ENCODE data around the gene STK32A.
"Not testable (repeated sequence)": the region's sequence is repeated elsewhere in the genome, so short reads cannot be mapped to it uniquely, and the experiment has no call there.

STK32A gene

GRCh38 chr5:147344861-147345260 lies 110.0 kb downstream of the STK32A start:
- Mint-ChIP-seq H3K27ac (no peak overlapping the region), H3K4me3 (no peak overlapping the region), H3K9me3 (no peaks in the 10 kb centered on the region), H3K4me1 (no peaks in the 10 kb centered on the region), H3K27me3 (no peaks in the 10 kb centered on the region), H3K36me3 (no peaks in the 10 kb centered on the region)
- ATAC-seq (ENCODE audit: low read depth) (no peak), DNase-seq (ENCODE audit: low spot score in 2 of 2) (no peak)

- no peaks in the 10 kb centered on the region for H3K4me1 Mint-ChIP-seq
- no peak for ATAC-seq (ENCODE audit: low read depth)
- no peak for DNase-seq (ENCODE audit: low spot score in 2 of 2)
- no peak overlapping the region for H3K27ac Mint-ChIP-seq
- H3K36me3 Mint-ChIP-seq = no peaks in the 10 kb centered on the region
- H3K4me3 Mint-ChIP-seq = no peak overlapping the region
- no peaks in the 10 kb centered on the region for H3K9me3 Mint-ChIP-seq
- no peaks in the 10 kb centered on the region for H3K27me3 Mint-ChIP-seq
Measured at GRCh38 chr5:147346006-147346561, 111.3 kb downstream of the STK32A start.

GRCh38 chr5:147348046-147348445 lies 113.2 kb downstream of the STK32A start:
- Mint-ChIP-seq H3K9me3 (no peaks in the 10 kb centered on the region), H3K4me3 (no peak overlapping the region), H3K27ac (no peak overlapping the region), H3K36me3 (no peaks in the 10 kb centered on the region), H3K4me1 (no peaks in the 10 kb centered on the region), H3K27me3 (no peaks in the 10 kb centered on the region)
- DNase-seq (ENCODE audit: low spot score in 2 of 2) (no peak), ATAC-seq (ENCODE audit: low read depth) (no peak)

GRCh38 chr5:147348451-147348850 lies 113.6 kb downstream of the STK32A start:
- H3K27me3 Mint-ChIP-seq = no peaks in the 10 kb centered on the region
- no peak overlapping the region for H3K27ac Mint-ChIP-seq
- no peak overlapping the region for H3K4me3 Mint-ChIP-seq
- no peaks in the 10 kb centered on the region for H3K9me3 Mint-ChIP-seq
- DNase-seq (ENCODE audit: low spot score in 2 of 2) = no peak
- H3K36me3 Mint-ChIP-seq = no peaks in the 10 kb centered on the region
- ATAC-seq (ENCODE audit: low read depth) = no peak
- no peaks in the 10 kb centered on the region for H3K4me1 Mint-ChIP-seq

GRCh38 chr5:147349241-147349640 lies 114.4 kb downstream of the STK32A start:
- no peak overlapping the region for H3K27ac Mint-ChIP-seq
- no peak overlapping the region for H3K4me3 Mint-ChIP-seq
- H3K4me1 Mint-ChIP-seq = no peaks in the 10 kb centered on the region
- DNase-seq (ENCODE audit: low spot score in 2 of 2) (no peak), ATAC-seq (ENCODE audit: low read depth) (no peak)
- H3K27me3 Mint-ChIP-seq = no peaks in the 10 kb centered on the region
- no peaks in the 10 kb centered on the region for H3K36me3 Mint-ChIP-seq
- H3K9me3 Mint-ChIP-seq = no peaks in the 10 kb centered on the region

- Mint-ChIP-seq H3K27me3 (no peaks in the 10 kb centered on the region), H3K9me3 (peaks cover under 1% of the 10 kb centered on the region), H3K4me1 (no peaks in the 10 kb centered on the region), H3K4me3 (no peak overlapping the region), H3K27ac (no peak overlapping the region), H3K36me3 (no peaks in the 10 kb centered on the region)
- DNase-seq (ENCODE audit: low spot score in 2 of 2) = no peak
- ATAC-seq (ENCODE audit: low read depth) = no peak
Measured at GRCh38 chr5:147359101-147359500, 124.3 kb downstream of the STK32A start.

GRCh38 chr5:147359581-147359980 lies 124.8 kb downstream of the STK32A start:
- no peak for DNase-seq (ENCODE audit: low spot score in 2 of 2)
- Mint-ChIP-seq H3K4me3 (no peak overlapping the region), H3K36me3 (no peaks in the 10 kb centered on the region), H3K4me1 (no peaks in the 10 kb centered on the region), H3K27me3 (no peaks in the 10 kb centered on the region), H3K9me3 (peaks cover 3% of the 10 kb centered on the region), H3K27ac (no peak overlapping the region)
- ATAC-seq (ENCODE audit: low read depth) = no peak

GRCh38 chr5:147360816-147361215 lies 126.0 kb downstream of the STK32A start:
- Mint-ChIP-seq H3K27me3 (no peaks in the 10 kb centered on the region), H3K27ac (no peak overlapping the region), H3K4me1 (no peaks in the 10 kb centered on the region), H3K4me3 (no peak overlapping the region), H3K9me3 (peaks cover 4% of the 10 kb centered on the region), H3K36me3 (no peaks in the 10 kb centered on the region)
- ATAC-seq (ENCODE audit: low read depth) = no peak
- DNase-seq (ENCODE audit: low spot score in 2 of 2) = no peak

- Mint-ChIP-seq H3K9me3 (peaks cover 4% of the 10 kb centered on the region), H3K27me3 (no peaks in the 10 kb centered on the region), H3K4me1 (no peaks in the 10 kb centered on the region), H3K27ac (no peak overlapping the region), H3K36me3 (no peaks in the 10 kb centered on the region), H3K4me3 (no peak overlapping the region)
- no peak for ATAC-seq (ENCODE audit: low read depth)
- DNase-seq (ENCODE audit: low spot score in 2 of 2) = no peak
Measured at GRCh38 chr5:147361441-147362175, 126.8 kb downstream of the STK32A start.

GRCh38 chr5:147367381-147367780 lies 132.6 kb downstream of the STK32A start:
- H3K36me3 Mint-ChIP-seq; DNase-seq (ENCODE audit: low spot score in 2 of 2); H3K4me3 Mint-ChIP-seq; H3K9me3 Mint-ChIP-seq; H3K27me3 Mint-ChIP-seq; H3K27ac Mint-ChIP-seq; H3K4me1 Mint-ChIP-seq; ATAC-seq (ENCODE audit: low read depth): not testable (repeated sequence)

- Mint-ChIP-seq H3K4me3 (no peak overlapping the region), H3K27ac (no peak overlapping the region), H3K36me3 (no peaks in the 10 kb centered on the region), H3K4me1 (no peaks in the 10 kb centered on the region), H3K27me3 (no peaks in the 10 kb centered on the region), H3K9me3 (peaks cover 3% of the 10 kb centered on the region)
- DNase-seq (ENCODE audit: low spot score in 2 of 2) (no peak), ATAC-seq (ENCODE audit: low read depth) (no peak)
Measured at GRCh38 chr5:147369742-147370374, 135.0 kb downstream of the STK32A start.

- ATAC-seq (ENCODE audit: low read depth) = no peak
- H3K9me3 Mint-ChIP-seq = peaks cover 2% of the 10 kb centered on the region
- no peaks in the 10 kb centered on the region for H3K36me3 Mint-ChIP-seq
- H3K4me1 Mint-ChIP-seq = no peaks in the 10 kb centered on the region
- H3K4me3 Mint-ChIP-seq = no peak overlapping the region
- no peak overlapping the region for H3K27ac Mint-ChIP-seq
- H3K27me3 Mint-ChIP-seq = no peaks in the 10 kb centered on the region
- DNase-seq (ENCODE audit: low spot score in 2 of 2) = no peak
Measured at GRCh38 chr5:147371290-147371689, 136.5 kb downstream of the STK32A start.

GRCh38 chr5:147372191-147372590 lies 137.4 kb downstream of the STK32A start:
- Mint-ChIP-seq H3K27ac (no peak overlapping the region), H3K27me3 (no peaks in the 10 kb centered on the region), H3K4me1 (no peaks in the 10 kb centered on the region), H3K9me3 (peaks cover 2% of the 10 kb centered on the region), H3K36me3 (no peaks in the 10 kb centered on the region), H3K4me3 (no peak overlapping the region)
- ATAC-seq (ENCODE audit: low read depth) = no peak
- DNase-seq (ENCODE audit: low spot score in 2 of 2) = no peak

GRCh38 chr5:147373328-147373727 lies 138.5 kb downstream of the STK32A start:
- H3K27ac Mint-ChIP-seq = no peak overlapping the region
- DNase-seq (ENCODE audit: low spot score in 2 of 2) = no peak
- H3K4me3 Mint-ChIP-seq = no peak overlapping the region
- H3K4me1 Mint-ChIP-seq = no peaks in the 10 kb centered on the region
- H3K9me3 Mint-ChIP-seq = peaks cover 2% of the 10 kb centered on the region
- H3K27me3 Mint-ChIP-seq = no peaks in the 10 kb centered on the region
- no peak for ATAC-seq (ENCODE audit: low read depth)
- H3K36me3 Mint-ChIP-seq = no peaks in the 10 kb centered on the region

GRCh38 chr5:147375151-147375550 lies 140.3 kb downstream of the STK32A start:
- H3K27me3 Mint-ChIP-seq = no peaks in the 10 kb centered on the region
- H3K4me3 Mint-ChIP-seq = no peak overlapping the region
- no peak for DNase-seq (ENCODE audit: low spot score in 2 of 2)
- no peaks in the 10 kb centered on the region for H3K36me3 Mint-ChIP-seq
- no peaks in the 10 kb centered on the region for H3K4me1 Mint-ChIP-seq
- ATAC-seq (ENCODE audit: low read depth) = no peak
- no peak overlapping the region for H3K27ac Mint-ChIP-seq
- peaks cover 7% of the 10 kb centered on the region for H3K9me3 Mint-ChIP-seq

All from memory B cell (primary cell).